HG02678 (cell line): ENCODE measurements around the gene PEX16.

ENCODE experiments used
- ATAC-seq: cut with Tn5 transposase; IDR thresholded peaks from one replicate; pipeline ENCODE4 v1.9.1; 2021; ENCODE audit warnings: mild to moderate bottlenecking, moderate library complexity; ENCODE audit not compliant: unreplicated experiment

PEX16 gene

DNA sequence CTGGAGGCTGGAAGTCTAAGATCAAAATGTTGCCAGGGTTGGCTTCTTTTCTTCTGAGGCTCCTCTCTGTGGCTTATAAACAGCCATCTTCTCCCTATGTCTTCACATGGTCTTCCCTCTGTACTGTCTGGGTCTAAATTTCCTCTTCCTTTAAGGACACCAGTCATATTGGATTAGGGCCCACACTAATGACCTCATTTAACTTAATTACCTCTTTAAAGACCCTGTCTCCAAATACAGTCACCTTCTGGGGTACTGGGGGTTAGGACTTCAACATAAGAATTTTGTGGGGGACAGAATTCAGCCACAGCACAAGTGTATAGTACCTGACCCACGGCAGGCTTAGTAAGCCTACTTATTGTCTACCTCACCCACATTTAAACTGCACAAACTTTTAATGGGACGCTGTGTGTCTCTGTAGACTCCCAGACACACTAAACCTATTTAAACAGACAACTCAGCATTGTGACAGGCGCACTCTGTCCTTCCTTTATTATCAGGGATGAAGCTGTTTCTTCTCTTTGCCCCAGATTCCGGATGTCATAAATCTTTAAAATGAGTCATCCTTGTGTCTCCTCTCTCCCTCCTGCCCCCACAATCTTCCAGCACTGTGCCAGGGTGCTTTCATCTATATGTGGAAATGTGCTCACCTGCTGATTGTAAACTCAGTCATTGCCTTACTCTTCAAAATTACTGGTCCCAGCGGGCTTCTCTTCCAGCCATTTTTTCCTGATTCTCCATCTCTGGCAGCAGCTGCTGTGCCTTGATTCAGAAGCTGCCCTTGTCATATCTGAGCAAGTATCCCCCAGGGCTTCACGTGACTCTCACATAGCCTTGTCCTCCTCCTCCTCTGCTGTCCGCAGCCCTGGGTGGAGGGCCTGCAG lies 37.6 kb downstream of the PEX16 start:
- no peak for ATAC-seq

- ATAC-seq: no peak
These were observed 39.8 kb downstream of the PEX16 start for GRCh38 chr11:45877845-45878244.

- no peak for ATAC-seq
These were observed 40.5 kb downstream of the PEX16 start for GRCh38 chr11:45877221-45877620.

GRCh38 chr11:45876401-45876800 lies 41.3 kb downstream of the PEX16 start:
- ATAC-seq: no peak

DNA sequence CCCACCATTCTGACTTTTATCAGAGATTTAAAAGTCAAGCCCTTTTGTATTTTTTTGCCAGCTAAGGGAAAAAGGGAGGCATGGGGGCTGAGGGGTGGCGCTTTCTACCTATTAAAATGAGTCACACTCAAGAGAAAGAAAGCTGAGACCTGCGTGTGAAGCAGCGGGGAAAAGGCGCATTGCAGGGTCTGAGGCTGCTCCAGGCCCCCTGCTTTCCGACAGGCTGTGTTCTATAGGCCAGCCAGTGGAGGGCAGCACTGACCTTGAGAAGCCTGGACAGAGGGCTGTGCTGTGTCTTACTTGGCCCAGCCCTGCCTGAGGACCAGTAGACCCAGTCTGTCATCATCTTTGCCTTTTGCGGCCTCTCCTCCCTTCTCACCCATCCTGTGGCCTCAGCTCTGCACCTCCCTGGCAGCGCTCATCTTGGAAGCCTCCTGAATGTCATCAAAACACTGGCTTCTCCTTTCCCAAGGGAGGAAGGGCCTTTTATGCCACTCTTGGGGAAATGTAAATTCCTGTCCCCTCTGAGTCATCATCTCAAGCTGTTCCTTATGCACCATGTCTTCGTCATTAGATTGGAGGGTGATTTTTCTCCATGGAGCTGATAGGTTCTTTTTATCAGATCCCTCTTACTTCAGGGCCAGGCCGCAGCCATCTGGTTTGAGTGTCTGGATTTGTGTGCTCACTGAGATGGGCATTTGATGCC lies 44.9 kb downstream of the PEX16 start:
- ATAC-seq: no peak

GRCh38 chr11:45871638-45872037 lies 46.0 kb downstream of the PEX16 start:
- ATAC-seq: no peak

- ATAC-seq: no peak
These were observed 47.0 kb downstream of the PEX16 start for GRCh38 chr11:45870706-45871105.

GRCh38 chr11:45869551-45869950 lies 48.1 kb downstream of the PEX16 start:
- no peak for ATAC-seq

- ATAC-seq: no peak
These were observed 53.6 kb downstream of the PEX16 start for GRCh38 chr11:45864041-45864440.

DNA sequence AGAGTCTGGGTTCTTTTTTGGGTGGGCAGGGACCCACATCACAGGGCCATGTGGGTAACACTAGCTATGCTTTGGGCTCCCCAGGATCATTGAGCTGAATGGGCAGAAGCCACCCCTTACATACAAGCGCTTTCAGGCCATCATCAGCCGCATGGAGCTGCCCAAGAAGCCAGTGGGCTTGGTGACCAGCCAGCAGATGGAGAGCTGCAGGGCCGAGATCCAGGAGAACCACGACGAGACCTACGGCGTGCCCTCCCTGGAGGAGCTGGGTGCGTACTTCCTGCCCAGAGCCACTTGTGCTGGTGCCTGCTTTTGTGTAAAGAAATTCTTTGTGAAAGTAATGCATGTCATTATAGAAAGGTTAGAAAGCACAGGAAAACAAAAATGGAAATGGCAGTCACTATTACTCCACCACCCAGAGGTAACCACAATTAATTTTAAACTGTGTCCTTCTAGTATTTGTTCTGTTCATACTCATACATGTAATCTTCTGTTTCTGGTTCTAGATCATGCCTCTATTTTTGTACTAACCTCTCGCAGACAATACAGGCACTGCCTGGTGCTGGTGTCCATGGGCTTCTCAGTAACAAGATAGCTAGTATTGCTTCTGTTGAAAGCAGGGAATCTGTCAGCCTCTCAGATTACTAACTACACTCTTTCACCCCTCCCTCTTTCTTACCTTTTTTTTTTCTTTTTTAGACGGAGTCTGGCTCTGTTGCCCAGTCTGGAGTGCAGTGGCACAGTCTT lies 56.7 kb downstream of the PEX16 start:
- ATAC-seq: no peak

- ATAC-seq: no peak
These were observed 57.3 kb downstream of the PEX16 start for GRCh38 chr11:45860348-45860747.
